T-helper 2 cell treated with Interferon-gamma antibody and Interleukin-4, amounts not matched to agents 5 μg/mL and 100 μg/mL, for 36 hours (primary cell): ENCODE data around the gene CCDC3.
"Not testable (repeated sequence)": the region's sequence is repeated elsewhere in the genome, so short reads cannot be mapped to it uniquely, and the experiment has no call there.

ENCODE experiments used
- DNase-seq: peaks from one replicate; pipeline ENCODE4 v3.0.0; 2021; ENCODE audit warnings: low spot score
- H3K27ac Mint-ChIP-seq: one replicate; pipeline ENCODE4 v1.8.0; 2021; ENCODE audit warnings: mild to moderate bottlenecking, mixed read lengths
- H3K27me3 Mint-ChIP-seq: one replicate; pipeline ENCODE4 v1.8.0; 2021; ENCODE audit warnings: low read depth, mixed read lengths
- H3K36me3 Mint-ChIP-seq: one replicate; pipeline ENCODE4 v1.8.0; 2021; ENCODE audit warnings: low read depth, mixed read lengths
- H3K4me1 Mint-ChIP-seq: one replicate; pipeline ENCODE4 v1.8.0; 2021; ENCODE audit warnings: low read depth, mixed read lengths
- H3K4me3 Mint-ChIP-seq: one replicate; pipeline ENCODE4 v1.8.0; 2022; ENCODE audit warnings: mild to moderate bottlenecking, moderate library complexity, mixed read lengths
- H3K9me3 Mint-ChIP-seq: one replicate; pipeline ENCODE4 v1.8.0; 2021; ENCODE audit warnings: mixed read lengths

The CCDC3 gene

GRCh38 chr10:12983568-12983967 is 17.9 kb downstream of the CCDC3 start:
- H3K4me1 Mint-ChIP-seq, H3K27ac Mint-ChIP-seq, DNase-seq: not testable (repeated sequence)

GRCh38 chr10:12981570-12981969 is 19.9 kb downstream of the CCDC3 start:
- no peak overlapping the region for H3K4me3 Mint-ChIP-seq
- no peak overlapping the region for H3K27ac Mint-ChIP-seq
- peaks cover 5% of the 10 kb centered on the region for H3K27me3 Mint-ChIP-seq
- no peaks in the 10 kb centered on the region for H3K4me1 Mint-ChIP-seq
- no peaks in the 10 kb centered on the region for H3K9me3 Mint-ChIP-seq
- no peaks in the 10 kb centered on the region for H3K36me3 Mint-ChIP-seq
- no peak for DNase-seq

More at GRCh38 chr10:12983568-12983967, 17.9 kb downstream of the CCDC3 start:
- not testable (repeated sequence) for H3K27me3 Mint-ChIP-seq, H3K4me3 Mint-ChIP-seq, H3K9me3 Mint-ChIP-seq, H3K36me3 Mint-ChIP-seq

- Mint-ChIP-seq H3K27ac (no peak overlapping the region), H3K4me1 (no peaks in the 10 kb centered on the region), H3K4me3 (no peak overlapping the region), H3K36me3 (no peaks in the 10 kb centered on the region), H3K9me3 (no peaks in the 10 kb centered on the region), H3K27me3 (peaks cover 5% of the 10 kb centered on the region)
- no peak for DNase-seq
These were observed 20.7 kb downstream of the CCDC3 start for GRCh38 chr10:12980713-12981306.

GRCh38 chr10:12980102-12980661 is 21.3 kb downstream of the CCDC3 start:
- no peak overlapping the region for H3K4me3 Mint-ChIP-seq

GRCh38 chr10:12978891-12979290 is 22.6 kb downstream of the CCDC3 start:
- Mint-ChIP-seq H3K9me3 (no peaks in the 10 kb centered on the region), H3K27ac (no peak overlapping the region)

More at GRCh38 chr10:12980102-12980661, 21.3 kb downstream of the CCDC3 start:
- H3K4me1 Mint-ChIP-seq: no peaks in the 10 kb centered on the region
- no peaks in the 10 kb centered on the region for H3K9me3 Mint-ChIP-seq
- no peak overlapping the region for H3K27ac Mint-ChIP-seq
- no peak for DNase-seq
- no peaks in the 10 kb centered on the region for H3K36me3 Mint-ChIP-seq
- H3K27me3 Mint-ChIP-seq: peaks cover 5% of the 10 kb centered on the region

GRCh38 chr10:12975906-12976305 is 25.6 kb downstream of the CCDC3 start:
- no peak for DNase-seq
- H3K4me3 Mint-ChIP-seq: no peak overlapping the region
- no peak overlapping the region for H3K27ac Mint-ChIP-seq
- no peaks in the 10 kb centered on the region for H3K36me3 Mint-ChIP-seq
- H3K4me1 Mint-ChIP-seq: no peaks in the 10 kb centered on the region
- H3K9me3 Mint-ChIP-seq: no peaks in the 10 kb centered on the region
- H3K27me3 Mint-ChIP-seq: peaks cover 5% of the 10 kb centered on the region

More at GRCh38 chr10:12978891-12979290, 22.6 kb downstream of the CCDC3 start:
- no peak overlapping the region for H3K4me3 Mint-ChIP-seq
- H3K36me3 Mint-ChIP-seq: no peaks in the 10 kb centered on the region
- DNase-seq: no peak
- H3K4me1 Mint-ChIP-seq: no peaks in the 10 kb centered on the region
- peaks cover 5% of the 10 kb centered on the region for H3K27me3 Mint-ChIP-seq

GRCh38 chr10:12975266-12975665 is 26.2 kb downstream of the CCDC3 start:
- DNase-seq: no peak
- Mint-ChIP-seq H3K27ac (no peak overlapping the region), H3K27me3 (peaks cover 5% of the 10 kb centered on the region), H3K36me3 (no peaks in the 10 kb centered on the region), H3K9me3 (no peaks in the 10 kb centered on the region), H3K4me1 (no peaks in the 10 kb centered on the region), H3K4me3 (no peak overlapping the region)

- Mint-ChIP-seq H3K27me3 (peaks cover 5% of the 10 kb centered on the region), H3K36me3 (no peaks in the 10 kb centered on the region), H3K4me3 (no peak overlapping the region), H3K27ac (no peak overlapping the region), H3K9me3 (no peaks in the 10 kb centered on the region), H3K4me1 (no peaks in the 10 kb centered on the region)
- no peak for DNase-seq
These were observed 26.9 kb downstream of the CCDC3 start for GRCh38 chr10:12974491-12975199.

GRCh38 chr10:12974078-12974477 is 27.4 kb downstream of the CCDC3 start:
- no peaks in the 10 kb centered on the region for H3K4me1 Mint-ChIP-seq
- no peak overlapping the region for H3K4me3 Mint-ChIP-seq
- H3K9me3 Mint-ChIP-seq: no peaks in the 10 kb centered on the region
- no peaks in the 10 kb centered on the region for H3K36me3 Mint-ChIP-seq
- no peak for DNase-seq
- no peak overlapping the region for H3K27ac Mint-ChIP-seq
- peaks cover 5% of the 10 kb centered on the region for H3K27me3 Mint-ChIP-seq

- Mint-ChIP-seq H3K9me3 (no peaks in the 10 kb centered on the region), H3K4me1 (no peaks in the 10 kb centered on the region), H3K27me3 (peaks cover under 1% of the 10 kb centered on the region), H3K27ac (no peak overlapping the region), H3K36me3 (no peaks in the 10 kb centered on the region), H3K4me3 (no peak overlapping the region)
- DNase-seq: no peak
These were observed 28.3 kb downstream of the CCDC3 start for GRCh38 chr10:12973149-12973718.

GRCh38 chr10:12972146-12972545 is 29.4 kb downstream of the CCDC3 start:
- Mint-ChIP-seq H3K36me3 (no peaks in the 10 kb centered on the region), H3K27ac (no peak overlapping the region), H3K27me3 (no peaks in the 10 kb centered on the region), H3K9me3 (peaks cover 5% of the 10 kb centered on the region), H3K4me1 (no peaks in the 10 kb centered on the region), H3K4me3 (no peak overlapping the region)
- DNase-seq: no peak

- H3K4me3 Mint-ChIP-seq: no peak overlapping the region
- H3K4me1 Mint-ChIP-seq: no peaks in the 10 kb centered on the region
- no peaks in the 10 kb centered on the region for H3K27me3 Mint-ChIP-seq
- H3K9me3 Mint-ChIP-seq: peaks cover 10% of the 10 kb centered on the region
- H3K27ac Mint-ChIP-seq: no peak overlapping the region
- H3K36me3 Mint-ChIP-seq: no peaks in the 10 kb centered on the region
- DNase-seq: no peak
These were observed 30.3 kb downstream of the CCDC3 start for GRCh38 chr10:12971001-12971788.

GRCh38 chr10:12969951-12970350 is 31.6 kb downstream of the CCDC3 start:
- Mint-ChIP-seq H3K27me3 (no peaks in the 10 kb centered on the region), H3K4me1 (no peaks in the 10 kb centered on the region), H3K36me3 (no peaks in the 10 kb centered on the region), H3K27ac (no peak overlapping the region), H3K4me3 (no peak overlapping the region), H3K9me3 (peaks cover 10% of the 10 kb centered on the region)
- no peak for DNase-seq

- H3K4me1 Mint-ChIP-seq: no peaks in the 10 kb centered on the region
- peaks cover 2% of the 10 kb centered on the region for H3K27me3 Mint-ChIP-seq
- no peak for DNase-seq
- peaks cover 10% of the 10 kb centered on the region for H3K9me3 Mint-ChIP-seq
- no peak overlapping the region for H3K27ac Mint-ChIP-seq
- no peaks in the 10 kb centered on the region for H3K36me3 Mint-ChIP-seq
- H3K4me3 Mint-ChIP-seq: no peak overlapping the region
These were observed 35.4 kb downstream of the CCDC3 start for GRCh38 chr10:12966067-12966466.
